ENCODE measurements around the gene ZBTB9.
A peak's percentile ranks its signal among the peaks of the same experiment; 100 is the strongest.

ZBTB9 gene

DNA sequence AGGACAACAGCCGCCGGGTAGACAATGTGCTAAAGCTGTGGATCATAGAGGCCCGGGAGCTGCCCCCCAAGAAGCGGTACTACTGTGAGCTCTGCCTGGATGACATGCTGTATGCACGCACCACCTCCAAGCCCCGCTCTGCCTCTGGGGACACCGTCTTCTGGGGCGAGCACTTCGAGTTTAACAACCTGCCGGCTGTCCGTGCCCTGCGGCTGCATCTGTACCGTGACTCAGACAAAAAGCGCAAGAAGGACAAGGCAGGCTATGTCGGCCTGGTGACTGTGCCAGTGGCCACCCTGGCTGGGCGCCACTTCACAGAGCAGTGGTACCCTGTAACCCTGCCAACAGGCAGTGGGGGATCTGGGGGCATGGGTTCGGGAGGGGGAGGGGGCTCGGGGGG, 16.7 kb upstream of the ZBTB9 start:
- no peak for DNase-seq
- H3K23ac ChIP-seq (ENCODE audit: low read length), result no peak overlapping the region
- H3K4me3 ChIP-seq (ENCODE audit: low read length), result no peak overlapping the region
- no peak overlapping the region for H3K9ac ChIP-seq (ENCODE audit: low read length)
- H3K18ac ChIP-seq (ENCODE audit: low read length), result no peak overlapping the region
- no peak overlapping the region for H4K8ac ChIP-seq (ENCODE audit: low read depth, low read length)
- H3K79me1 ChIP-seq (ENCODE audit: low read length), result peaks cover 12% of the 10 kb centered on the region
- H2BK15ac ChIP-seq (replicated peaks; ENCODE audit: low read depth), result no peak overlapping the region
- no peak overlapping the region for H3K56ac ChIP-seq (ENCODE audit: low read length)
- no peaks in the 10 kb centered on the region for H3K27me3 ChIP-seq (ENCODE audit: insufficient read depth, low read length, poor library complexity)
- H2AK5ac ChIP-seq (ENCODE audit: low read length), result no peak overlapping the region
- no peak overlapping the region for H2BK120ac ChIP-seq (ENCODE audit: low read depth, low read length)
- no peak overlapping the region for H4K5ac ChIP-seq (ENCODE audit: low read length)
- H3K4ac ChIP-seq (ENCODE audit: low read depth, low read length), result no peak overlapping the region
- WGBS (ENCODE audit: extremely low coverage, insufficient coverage, low lambda C conversion rate), result no CpG with 5 or more reads among the region's 18 CpGs
- H3K4me2 ChIP-seq (ENCODE audit: low read length), result no peak overlapping the region
- H3K36me3 ChIP-seq (ENCODE audit: control insufficient read depth, insufficient read depth, low read length), result peaks cover 28% of the 10 kb centered on the region
- H2BK5ac ChIP-seq (ENCODE audit: low read length), result no peak overlapping the region
- peaks cover 9% of the 10 kb centered on the region for H3K79me2 ChIP-seq (ENCODE audit: control insufficient read depth, insufficient read depth, low read length)
- H3K27ac ChIP-seq (ENCODE audit: low read depth, low read length), result no peak overlapping the region
- H3K4me1 ChIP-seq (ENCODE audit: control insufficient read depth, low read depth, low read length), result peaks cover 7% of the 10 kb centered on the region

DNA sequence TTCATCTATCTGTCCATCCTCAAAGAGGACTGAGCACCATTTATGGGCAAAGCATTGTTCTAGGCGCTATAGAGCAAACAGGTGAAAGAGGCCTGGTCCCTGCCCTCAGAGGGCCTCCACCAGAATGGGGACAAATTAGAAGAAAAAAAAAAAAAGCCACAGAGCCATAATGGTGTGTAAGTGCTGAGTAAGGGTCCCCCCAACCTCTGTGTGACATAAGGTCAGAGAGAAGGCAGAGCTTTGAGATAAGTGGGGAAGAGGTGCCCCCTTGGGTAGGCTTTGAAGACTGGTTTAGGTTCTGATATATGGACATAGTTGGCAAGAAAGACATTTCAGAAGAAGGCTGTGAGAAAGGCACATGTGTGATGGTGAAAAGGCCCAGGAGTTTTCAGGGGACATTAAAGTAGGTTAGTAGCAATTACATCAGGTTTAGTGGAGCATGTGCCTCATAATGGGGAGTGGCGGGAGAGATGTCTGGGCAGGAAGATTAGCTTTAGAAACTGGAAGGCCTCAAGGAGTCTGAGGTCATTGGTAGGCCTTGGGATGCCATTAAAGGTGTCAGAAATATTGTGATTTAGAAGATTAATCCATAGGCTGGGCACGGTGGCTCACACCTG, 15.3 kb upstream of the ZBTB9 start:
- no peaks in the 10 kb centered on the region for H3K4me1 ChIP-seq (ENCODE audit: control insufficient read depth, low read depth, low read length)
- no peak overlapping the region for H3K4me3 ChIP-seq (ENCODE audit: low read length)
- no peaks in the 10 kb centered on the region for H3K27me3 ChIP-seq (ENCODE audit: insufficient read depth, low read length, poor library complexity)
- no peak overlapping the region for H2BK5ac ChIP-seq (ENCODE audit: low read length)
- WGBS (ENCODE audit: extremely low coverage, insufficient coverage, low lambda C conversion rate), result no CpG with 5 or more reads among the region's 3 CpGs
- no peak overlapping the region for H4K8ac ChIP-seq (ENCODE audit: low read depth, low read length)
- no peak overlapping the region for H3K9ac ChIP-seq (ENCODE audit: low read length)
- H2BK15ac ChIP-seq (replicated peaks; ENCODE audit: low read depth), result no peak overlapping the region
- no peak overlapping the region for H2AK5ac ChIP-seq (ENCODE audit: low read length)
- H3K79me2 ChIP-seq (ENCODE audit: control insufficient read depth, insufficient read depth, low read length), result peaks cover 4% of the 10 kb centered on the region
- no peak overlapping the region for H3K27ac ChIP-seq (ENCODE audit: low read depth, low read length)
- no peak for DNase-seq
- H2BK120ac ChIP-seq (ENCODE audit: low read depth, low read length), result no peak overlapping the region
- no peak overlapping the region for H4K5ac ChIP-seq (ENCODE audit: low read length)
- no peak overlapping the region for H3K18ac ChIP-seq (ENCODE audit: low read length)
- no peak overlapping the region for H3K56ac ChIP-seq (ENCODE audit: low read length)
- H3K36me3 ChIP-seq (ENCODE audit: control insufficient read depth, insufficient read depth, low read length), result peaks cover 30% of the 10 kb centered on the region
- H3K79me1 ChIP-seq (ENCODE audit: low read length), result peaks cover 9% of the 10 kb centered on the region
- no peak overlapping the region for H3K4ac ChIP-seq (ENCODE audit: low read depth, low read length)
- H3K23ac ChIP-seq (ENCODE audit: low read length), result no peak overlapping the region
- no peak overlapping the region for H3K4me2 ChIP-seq (ENCODE audit: low read length)

DNA sequence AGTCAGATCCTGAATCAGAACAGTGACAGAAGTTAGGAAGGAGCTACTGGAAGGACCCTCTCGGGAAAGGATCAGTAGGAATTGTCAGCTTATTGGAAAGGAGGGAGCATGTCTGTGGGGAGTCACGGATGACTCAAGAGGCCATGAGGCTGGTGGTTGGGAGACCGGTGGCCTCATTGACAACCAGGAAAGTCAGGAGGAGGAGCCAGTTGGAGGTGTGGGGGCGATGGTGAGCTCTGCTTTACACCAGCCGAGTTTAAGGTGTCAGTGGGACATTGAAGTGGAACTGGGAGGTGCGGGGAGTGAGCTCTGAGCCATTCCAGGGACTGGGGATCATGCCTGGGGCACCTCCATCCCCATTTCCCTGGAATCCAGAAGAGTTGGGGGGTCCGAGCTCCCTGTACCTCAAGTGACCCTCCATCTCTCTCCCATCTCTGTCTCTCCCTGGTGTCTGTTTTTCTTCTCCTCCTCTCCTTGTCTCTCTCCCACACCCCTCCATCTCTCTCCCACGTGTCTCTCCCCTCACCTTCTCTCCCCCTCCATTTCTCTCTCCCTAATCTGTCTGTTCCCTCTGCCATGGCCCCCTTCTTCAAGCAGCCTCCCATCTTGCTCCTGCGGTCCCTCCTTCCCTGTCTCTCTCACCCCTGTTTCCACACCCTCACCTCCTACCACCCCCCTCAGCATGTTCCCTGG, 14.3 kb upstream of the ZBTB9 start:
- no peak overlapping the region for H3K23ac ChIP-seq (ENCODE audit: low read length)
- no peak overlapping the region for H3K56ac ChIP-seq (ENCODE audit: low read length)
- H3K27ac ChIP-seq (ENCODE audit: low read depth, low read length), result no peak overlapping the region
- H2BK15ac ChIP-seq (replicated peaks; ENCODE audit: low read depth), result no peak overlapping the region
- WGBS (ENCODE audit: extremely low coverage, insufficient coverage, low lambda C conversion rate), result no CpG with 5 or more reads among the region's 9 CpGs
- no peak overlapping the region for H4K8ac ChIP-seq (ENCODE audit: low read depth, low read length)
- no peak overlapping the region for H3K4me2 ChIP-seq (ENCODE audit: low read length)
- H3K4me1 ChIP-seq (ENCODE audit: control insufficient read depth, low read depth, low read length), result no peaks in the 10 kb centered on the region
- no peak overlapping the region for H2BK5ac ChIP-seq (ENCODE audit: low read length)
- peaks cover 31% of the 10 kb centered on the region for H3K36me3 ChIP-seq (ENCODE audit: control insufficient read depth, insufficient read depth, low read length)
- no peak overlapping the region for H2AK5ac ChIP-seq (ENCODE audit: low read length)
- no peak overlapping the region for H3K18ac ChIP-seq (ENCODE audit: low read length)
- no peak overlapping the region for H4K5ac ChIP-seq (ENCODE audit: low read length)
- no peak overlapping the region for H3K4ac ChIP-seq (ENCODE audit: low read depth, low read length)
- no peak overlapping the region for H3K4me3 ChIP-seq (ENCODE audit: low read length)
- no peak overlapping the region for H3K9ac ChIP-seq (ENCODE audit: low read length)
- peak; percentile 36 for DNase-seq
- H3K79me2 ChIP-seq (ENCODE audit: control insufficient read depth, insufficient read depth, low read length), result peaks cover 1% of the 10 kb centered on the region
- no peaks in the 10 kb centered on the region for H3K27me3 ChIP-seq (ENCODE audit: insufficient read depth, low read length, poor library complexity)
- H2BK120ac ChIP-seq (ENCODE audit: low read depth, low read length), result no peak overlapping the region
- H3K79me1 ChIP-seq (ENCODE audit: low read length), result peaks cover 6% of the 10 kb centered on the region

DNA sequence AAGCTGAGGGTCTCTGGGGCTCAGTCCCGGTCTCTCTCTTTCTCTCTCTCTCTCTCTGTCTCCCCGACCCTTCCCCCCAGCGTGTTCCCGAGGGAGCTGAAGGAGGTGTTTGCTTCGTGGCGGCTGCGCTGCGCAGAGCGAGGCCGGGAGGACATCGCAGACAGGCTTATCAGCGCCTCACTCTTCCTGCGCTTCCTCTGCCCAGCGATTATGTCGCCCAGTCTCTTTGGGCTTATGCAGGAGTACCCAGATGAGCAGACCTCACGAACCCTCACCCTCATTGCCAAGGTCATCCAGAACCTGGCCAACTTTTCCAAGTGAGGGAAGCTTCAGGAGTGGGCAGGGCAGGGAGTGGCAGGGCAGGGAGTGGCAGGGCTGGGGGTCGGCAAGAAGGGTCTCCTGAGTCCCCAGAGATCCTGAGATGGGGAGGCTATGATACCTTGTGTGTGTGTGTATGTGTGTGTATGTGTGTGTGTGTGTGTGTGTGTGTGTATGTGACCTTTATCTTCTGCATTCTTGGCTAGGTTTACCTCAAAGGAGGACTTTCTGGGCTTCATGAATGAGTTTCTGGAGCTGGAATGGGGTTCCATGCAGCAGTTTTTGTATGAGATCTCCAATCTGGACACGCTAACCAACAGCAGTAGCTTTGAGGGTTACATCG, 13.6 kb upstream of the ZBTB9 start:
- no peaks in the 10 kb centered on the region for H3K79me2 ChIP-seq (ENCODE audit: control insufficient read depth, insufficient read depth, low read length)
- H2BK120ac ChIP-seq (ENCODE audit: low read depth, low read length), result no peak overlapping the region
- no peaks in the 10 kb centered on the region for H3K27me3 ChIP-seq (ENCODE audit: insufficient read depth, low read length, poor library complexity)
- H3K18ac ChIP-seq (ENCODE audit: low read length), result no peak overlapping the region
- H3K27ac ChIP-seq (ENCODE audit: low read depth, low read length), result no peak overlapping the region
- H3K4me2 ChIP-seq (ENCODE audit: low read length), result no peak overlapping the region
- no peak overlapping the region for H3K9ac ChIP-seq (ENCODE audit: low read length)
- no peak overlapping the region for H3K4me3 ChIP-seq (ENCODE audit: low read length)
- H4K5ac ChIP-seq (ENCODE audit: low read length), result no peak overlapping the region
- H2BK5ac ChIP-seq (ENCODE audit: low read length), result no peak overlapping the region
- H4K8ac ChIP-seq (ENCODE audit: low read depth, low read length), result no peak overlapping the region
- no peak overlapping the region for H3K23ac ChIP-seq (ENCODE audit: low read length)
- no CpG with 5 or more reads among the region's 19 CpGs for WGBS (ENCODE audit: extremely low coverage, insufficient coverage, low lambda C conversion rate)
- H2AK5ac ChIP-seq (ENCODE audit: low read length), result no peak overlapping the region
- no peak overlapping the region for H3K4ac ChIP-seq (ENCODE audit: low read depth, low read length)
- no peak overlapping the region for H3K56ac ChIP-seq (ENCODE audit: low read length)
- DNase-seq, result no peak
- H3K36me3 ChIP-seq (ENCODE audit: control insufficient read depth, insufficient read depth, low read length), result peaks cover 27% of the 10 kb centered on the region
- peaks cover 1% of the 10 kb centered on the region for H3K79me1 ChIP-seq (ENCODE audit: low read length)
- no peaks in the 10 kb centered on the region for H3K4me1 ChIP-seq (ENCODE audit: control insufficient read depth, low read depth, low read length)
- H2BK15ac ChIP-seq (replicated peaks; ENCODE audit: low read depth), result no peak overlapping the region

DNA sequence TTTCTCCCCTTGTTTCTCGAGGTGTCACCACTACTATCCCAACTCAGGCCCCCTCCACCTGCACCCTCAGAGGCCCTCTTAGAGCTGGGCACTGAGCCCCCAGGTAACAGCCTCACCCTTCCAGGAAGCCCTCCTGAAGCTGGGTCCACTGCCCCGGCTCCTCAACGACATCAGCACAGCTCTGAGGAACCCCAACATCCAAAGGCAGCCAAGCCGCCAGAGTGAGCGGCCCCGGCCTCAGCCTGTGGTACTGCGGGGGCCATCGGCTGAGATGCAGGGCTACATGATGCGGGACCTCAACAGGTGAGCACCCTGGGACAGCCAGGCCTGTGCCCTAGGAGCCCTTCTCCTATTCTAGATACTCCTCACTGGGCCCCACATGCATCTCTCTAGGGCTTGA, 12.9 kb upstream of the ZBTB9 start:
- H3K4me2 ChIP-seq (ENCODE audit: low read length), result no peak overlapping the region
- H3K4me1 ChIP-seq (ENCODE audit: control insufficient read depth, low read depth, low read length), result no peaks in the 10 kb centered on the region
- DNase-seq, result no peak
- H2BK15ac ChIP-seq (replicated peaks; ENCODE audit: low read depth), result no peak overlapping the region
- H3K79me1 ChIP-seq (ENCODE audit: low read length), result peaks cover 1% of the 10 kb centered on the region
- H3K4me3 ChIP-seq (ENCODE audit: low read length), result no peak overlapping the region
- H3K18ac ChIP-seq (ENCODE audit: low read length), result no peak overlapping the region
- H4K8ac ChIP-seq (ENCODE audit: low read depth, low read length), result no peak overlapping the region
- no peak overlapping the region for H3K56ac ChIP-seq (ENCODE audit: low read length)
- no CpG with 5 or more reads among the region's 9 CpGs for WGBS (ENCODE audit: extremely low coverage, insufficient coverage, low lambda C conversion rate)
- no peaks in the 10 kb centered on the region for H3K79me2 ChIP-seq (ENCODE audit: control insufficient read depth, insufficient read depth, low read length)
- H4K5ac ChIP-seq (ENCODE audit: low read length), result no peak overlapping the region
- no peak overlapping the region for H2BK5ac ChIP-seq (ENCODE audit: low read length)
- H3K27me3 ChIP-seq (ENCODE audit: insufficient read depth, low read length, poor library complexity), result no peaks in the 10 kb centered on the region
- no peak overlapping the region for H3K27ac ChIP-seq (ENCODE audit: low read depth, low read length)
- H3K4ac ChIP-seq (ENCODE audit: low read depth, low read length), result no peak overlapping the region
- H3K9ac ChIP-seq (ENCODE audit: low read length), result no peak overlapping the region
- H3K23ac ChIP-seq (ENCODE audit: low read length), result no peak overlapping the region
- peaks cover 24% of the 10 kb centered on the region for H3K36me3 ChIP-seq (ENCODE audit: control insufficient read depth, insufficient read depth, low read length)
- H2AK5ac ChIP-seq (ENCODE audit: low read length), result no peak overlapping the region
- no peak overlapping the region for H2BK120ac ChIP-seq (ENCODE audit: low read depth, low read length)

Measured in mesendoderm (in vitro differentiated cells).